Thyroid gland (tissue), 4 donors: ENCODE data around the gene OR10A5.

Source experiments
- POLR2A ChIP-seq, 2 donors: fragments of 450-650 bp; IDR thresholded peaks; one replicate each; pipeline ENCODE4 v1.6.1; 2017; ENCODE audit warnings: antibody characterized with exemption in 2 of 2, mild to moderate bottlenecking in 2 of 2, moderate library complexity in 1 of 2
- TF ChIP-seq, protein P1 (sequence below), 6 experiments: fragments of 200-600 bp in 3 of 6; fragments of 450-650 bp in 3 of 6; sonication (generic) in 3 of 6; IDR thresholded peaks; one replicate each; pipeline ENCODE4 v1.5.1; 2016 to 2019; ENCODE audit warnings: antibody characterized with exemption in 6 of 6, mild to moderate bottlenecking in 2 of 6, inconsistent platforms in 1 of 6, moderate library complexity in 1 of 6

DNA sequence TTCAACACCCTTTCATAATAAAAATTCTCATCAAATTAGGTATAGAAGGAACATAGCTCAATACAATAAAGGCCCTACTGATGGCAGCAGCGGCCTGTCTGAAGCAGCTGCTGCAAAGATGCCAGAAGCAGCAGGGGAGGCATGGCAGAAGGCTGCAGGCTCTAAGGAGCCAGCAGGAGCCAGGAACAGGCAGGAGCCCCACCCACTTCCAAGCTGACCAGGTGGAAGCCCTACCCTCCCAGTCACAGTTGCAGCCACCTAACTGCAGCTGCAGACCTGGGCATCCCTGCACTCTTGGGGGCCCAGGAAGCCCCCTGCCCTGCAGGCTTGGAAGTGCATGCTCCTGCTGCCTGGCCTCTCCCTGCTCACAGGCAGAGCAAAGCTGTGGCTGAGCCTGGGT lies 27.8 kb upstream of the OR10A5 start:
- TF ChIP-seq, protein P1, sequence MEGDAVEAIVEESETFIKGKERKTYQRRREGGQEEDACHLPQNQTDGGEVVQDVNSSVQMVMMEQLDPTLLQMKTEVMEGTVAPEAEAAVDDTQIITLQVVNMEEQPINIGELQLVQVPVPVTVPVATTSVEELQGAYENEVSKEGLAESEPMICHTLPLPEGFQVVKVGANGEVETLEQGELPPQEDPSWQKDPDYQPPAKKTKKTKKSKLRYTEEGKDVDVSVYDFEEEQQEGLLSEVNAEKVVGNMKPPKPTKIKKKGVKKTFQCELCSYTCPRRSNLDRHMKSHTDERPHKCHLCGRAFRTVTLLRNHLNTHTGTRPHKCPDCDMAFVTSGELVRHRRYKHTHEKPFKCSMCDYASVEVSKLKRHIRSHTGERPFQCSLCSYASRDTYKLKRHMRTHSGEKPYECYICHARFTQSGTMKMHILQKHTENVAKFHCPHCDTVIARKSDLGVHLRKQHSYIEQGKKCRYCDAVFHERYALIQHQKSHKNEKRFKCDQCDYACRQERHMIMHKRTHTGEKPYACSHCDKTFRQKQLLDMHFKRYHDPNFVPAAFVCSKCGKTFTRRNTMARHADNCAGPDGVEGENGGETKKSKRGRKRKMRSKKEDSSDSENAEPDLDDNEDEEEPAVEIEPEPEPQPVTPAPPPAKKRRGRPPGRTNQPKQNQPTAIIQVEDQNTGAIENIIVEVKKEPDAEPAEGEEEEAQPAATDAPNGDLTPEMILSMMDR (IDR thresholded peaks at IDR 0.05): no peak
- TF ChIP-seq POLR2A (IDR thresholded peaks at IDR 0.05): no peak
